ENCODE data around the gene GLTP.
"Not testable (repeated sequence)": the region's sequence is repeated elsewhere in the genome, so short reads cannot be mapped to it uniquely, and the experiment has no call there.

GLTP gene, protein sequence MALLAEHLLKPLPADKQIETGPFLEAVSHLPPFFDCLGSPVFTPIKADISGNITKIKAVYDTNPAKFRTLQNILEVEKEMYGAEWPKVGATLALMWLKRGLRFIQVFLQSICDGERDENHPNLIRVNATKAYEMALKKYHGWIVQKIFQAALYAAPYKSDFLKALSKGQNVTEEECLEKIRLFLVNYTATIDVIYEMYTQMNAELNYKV

DNA sequence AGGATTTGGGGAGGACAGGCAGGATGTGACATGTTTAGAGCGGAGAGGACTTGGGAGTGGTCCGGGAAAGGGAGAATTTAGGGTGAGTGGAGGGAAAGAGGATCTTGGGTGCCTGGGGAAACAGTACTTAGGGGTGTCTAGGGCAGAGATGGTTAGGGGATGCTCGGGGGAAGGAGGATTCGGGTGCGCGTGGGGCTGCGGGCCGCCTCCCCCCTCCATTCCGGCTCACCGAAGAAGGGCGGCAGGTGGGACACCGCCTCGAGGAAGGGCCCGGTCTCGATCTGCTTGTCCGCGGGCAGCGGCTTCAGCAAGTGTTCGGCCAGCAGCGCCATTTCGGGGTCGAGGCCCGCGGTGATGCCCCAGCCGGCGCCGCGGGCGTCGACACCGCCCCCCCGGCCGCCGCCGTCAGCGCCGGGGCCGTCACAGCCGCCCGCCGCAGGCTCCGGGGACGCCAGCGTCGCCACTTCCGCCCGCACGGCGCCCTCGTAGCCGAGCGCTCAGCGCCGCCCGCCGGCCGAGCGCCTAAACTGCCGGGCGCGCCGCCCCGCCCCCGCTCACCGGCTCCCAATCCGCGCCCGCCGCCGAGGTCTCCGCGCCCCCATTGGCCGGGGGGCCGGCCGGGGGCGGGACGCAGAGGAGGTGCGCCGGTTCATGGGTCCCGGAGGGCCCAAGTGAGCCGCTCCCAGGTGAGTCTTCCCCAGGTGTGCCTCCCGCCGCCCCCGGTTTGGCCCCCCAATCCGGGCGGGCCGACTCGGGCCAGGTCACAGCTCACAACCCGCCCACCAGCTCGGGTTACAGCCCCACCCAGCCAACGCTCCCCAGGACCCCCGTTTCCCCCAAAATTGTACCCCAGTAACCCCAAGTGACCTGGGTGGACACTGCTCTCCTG lies at the start of gene GLTP:
TSS of gene GLTP (minus strand) at position 499 of the 889 bp plus-strand sequence. CDS start at position 332, 167 bp downstream.
- H3K4me3 ChIP-seq (replicated peaks in 1 of 2; ENCODE audit: low read depth in 2 of 2, low read length in 2 of 2), result peak within 1 kb of the TSS; percentile 79 to 88
- TF ChIP-seq CTCF (IDR thresholded peaks at IDR 0.05; ENCODE audit: low read depth, low read length), result no peak
- DNase-seq (ENCODE audit: low read depth in 2 of 2), result peak; percentile 62 to 79

DNA sequence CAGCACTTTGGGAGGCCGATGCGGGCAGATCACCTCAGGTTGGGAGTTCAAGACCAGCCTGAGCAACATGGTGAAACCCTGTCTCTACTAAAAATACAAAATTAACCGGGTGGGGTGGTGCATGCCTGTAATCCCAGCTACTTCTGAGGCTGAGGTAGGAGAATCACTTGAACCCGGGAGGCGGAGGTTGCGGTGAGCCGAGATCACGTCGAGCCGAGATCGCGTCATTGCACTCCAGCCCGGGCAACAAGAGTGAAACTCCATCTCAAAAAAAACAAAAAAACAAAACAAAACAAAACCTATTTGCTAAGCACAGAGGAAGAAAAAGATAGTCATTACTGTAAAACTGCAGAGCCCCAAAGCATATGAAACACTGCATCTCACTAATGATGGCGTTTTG lies 49.0 kb upstream of the GLTP start:
- not testable (repeated sequence) for DNase-seq (ENCODE audit: low read depth in 2 of 2)

GRCh38 chr12:109928058-109928656 lies 47.8 kb upstream of the GLTP start:
- H3K4me3 ChIP-seq (replicated peaks in 1 of 2; ENCODE audit: low read depth in 2 of 2, low read length in 2 of 2), result no peak overlapping the region
- no peak for TF ChIP-seq CTCF (IDR thresholded peaks at IDR 0.05; ENCODE audit: low read depth, low read length)
- DNase-seq (ENCODE audit: low read depth in 2 of 2), result no peak

More for the DNA sequence above, 49.0 kb upstream of the GLTP start:
- not testable (repeated sequence) for H3K4me3 ChIP-seq (replicated peaks in 1 of 2; ENCODE audit: low read depth in 2 of 2, low read length in 2 of 2)

GRCh38 chr12:109927622-109928021 lies 47.3 kb upstream of the GLTP start:
- DNase-seq (ENCODE audit: low read depth in 2 of 2), result peak; percentile 59 to 70
- TF ChIP-seq CTCF (IDR thresholded peaks at IDR 0.05; ENCODE audit: low read depth, low read length), result peak; percentile 89
- H3K4me3 ChIP-seq (replicated peaks in 1 of 2; ENCODE audit: low read depth in 2 of 2, low read length in 2 of 2), result no peak overlapping the region

DNA sequence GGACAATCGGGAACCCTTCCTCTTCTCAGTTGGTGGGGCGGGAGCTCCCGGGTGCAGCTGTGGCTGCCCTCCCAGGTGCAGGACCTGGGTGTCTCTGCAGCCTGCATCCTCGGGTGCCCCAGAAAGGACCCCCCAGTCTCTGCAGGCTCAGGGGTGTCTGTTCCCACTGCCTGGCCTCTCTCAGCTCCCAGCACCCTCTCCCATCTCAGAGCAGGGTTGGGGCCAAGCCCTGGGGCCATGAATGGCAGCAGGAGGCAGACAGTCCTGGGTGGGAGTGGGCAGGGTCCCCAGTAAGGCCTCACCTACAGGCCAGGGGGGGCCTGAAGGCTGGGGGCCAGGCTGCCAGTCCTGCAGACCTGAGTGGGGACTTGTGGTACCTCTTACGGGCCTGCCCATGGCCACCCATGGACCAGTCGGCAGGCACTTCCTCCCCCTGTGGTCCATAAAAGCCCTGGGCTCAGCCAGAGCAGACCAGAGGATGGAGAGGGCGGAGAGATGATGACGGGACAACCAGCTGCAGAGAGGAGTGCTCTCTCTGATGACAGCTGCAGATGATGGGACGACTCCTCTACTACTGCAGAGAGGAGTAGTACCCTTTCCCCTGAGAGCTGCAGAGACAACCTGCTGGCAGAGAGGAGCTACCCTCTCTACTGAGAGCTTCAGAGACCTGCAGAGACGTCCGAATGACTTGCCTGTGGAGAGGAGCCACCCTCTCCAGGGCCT lies 46.3 kb upstream of the GLTP start:
- no peak overlapping the region for H3K4me3 ChIP-seq (replicated peaks in 1 of 2; ENCODE audit: low read depth in 2 of 2, low read length in 2 of 2)
- DNase-seq (ENCODE audit: low read depth in 2 of 2), result no peak
- TF ChIP-seq CTCF (IDR thresholded peaks at IDR 0.05; ENCODE audit: low read depth, low read length), result no peak

DNA sequence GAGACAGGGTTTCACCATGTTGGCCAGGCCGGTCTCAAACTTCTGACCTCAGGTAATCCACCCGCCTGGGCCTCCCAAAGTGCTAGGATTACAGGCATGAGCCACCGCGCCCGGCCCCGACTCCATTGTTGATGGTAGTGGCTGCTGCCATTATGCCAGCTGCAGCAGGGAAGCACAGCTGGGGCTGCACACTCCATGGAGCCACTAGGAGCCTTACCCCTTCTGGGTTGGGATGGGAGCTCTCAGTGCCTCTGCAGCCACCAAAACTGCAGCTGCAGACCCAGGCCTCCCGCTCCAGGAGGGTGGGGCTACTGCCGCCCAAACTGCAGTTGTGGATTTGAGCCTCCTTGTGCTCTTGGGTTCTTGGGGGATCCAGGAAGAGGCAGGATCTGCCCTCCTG lies 45.7 kb upstream of the GLTP start:
- no peak for TF ChIP-seq CTCF (IDR thresholded peaks at IDR 0.05; ENCODE audit: low read depth, low read length)
- H3K4me3 ChIP-seq (replicated peaks in 1 of 2; ENCODE audit: low read depth in 2 of 2, low read length in 2 of 2), result no peak overlapping the region
- DNase-seq (ENCODE audit: low read depth in 2 of 2), result no peak
